Mesenchymal stem cell (in vitro differentiated cells and primary cell): ENCODE measurements around the gene RP9.

Experiments
- DNase-seq: peaks from one replicate; pipeline ENCODE4 v3.0.0-alpha.2; 2013
- H2AFZ ChIP-seq: one replicate; pipeline ENCODE4 v1.6.1; 2013; ENCODE audit warnings: low read depth, mild to moderate bottlenecking, control low read depth, inconsistent platforms, low read length, moderate library complexity
- H2AK5ac ChIP-seq: 2 replicates; pipeline ENCODE4 v1.6.1; 2013; ENCODE audit warnings: low read length, moderate library complexity, mild to moderate bottlenecking, inconsistent platforms; ENCODE audit not compliant: severe bottlenecking
- H2BK120ac ChIP-seq: one replicate; pipeline ENCODE4 v1.6.1; 2013; ENCODE audit warnings: low read depth, mild to moderate bottlenecking, inconsistent platforms, low read length, moderate library complexity
- H2BK12ac ChIP-seq, 2 experiments: one replicate each; pipeline ENCODE4 v1.6.1; 2013; ENCODE audit warnings: inconsistent platforms in 2 of 2, low read length in 2 of 2, mild to moderate bottlenecking in 2 of 2, moderate library complexity in 2 of 2, control low read depth in 1 of 2
- H2BK15ac ChIP-seq: one replicate; pipeline ENCODE4 v1.6.1; 2013; ENCODE audit warnings: mild to moderate bottlenecking, low read depth, inconsistent platforms; ENCODE audit not compliant: poor library complexity, severe bottlenecking
- H2BK5ac ChIP-seq: 2 replicates; pipeline ENCODE4 v1.6.1; 2013; ENCODE audit warnings: low read depth, mild to moderate bottlenecking, low read length, control low read depth, inconsistent platforms; ENCODE audit not compliant: poor library complexity, severe bottlenecking
- H3K14ac ChIP-seq, 2 experiments: one replicate each; pipeline ENCODE4 v1.6.1; 2013; ENCODE audit warnings: inconsistent platforms in 2 of 2, low read length in 2 of 2, control low read depth in 1 of 2, mild to moderate bottlenecking in 1 of 2, moderate library complexity in 1 of 2
- H3K18ac ChIP-seq, 2 experiments: one replicate each; pipeline ENCODE4 v1.6.1; 2013; ENCODE audit warnings: inconsistent platforms in 2 of 2, low read length in 2 of 2, control low read depth in 1 of 2, low read depth in 1 of 2, mild to moderate bottlenecking in 1 of 2
- H3K23ac ChIP-seq, 2 experiments: one replicate each; pipeline ENCODE4 v1.6.1; 2013; ENCODE audit warnings: inconsistent platforms in 2 of 2, low read length in 2 of 2, mild to moderate bottlenecking in 2 of 2, moderate library complexity in 2 of 2, control low read depth in 1 of 2
- H3K27ac ChIP-seq: 2 replicates; pipeline ENCODE4 v1.5.1; 2013; ENCODE audit warnings: mild to moderate bottlenecking, moderate library complexity, low read length, control low read depth, inconsistent platforms; ENCODE audit not compliant: poor library complexity, severe bottlenecking
- H3K27me3 ChIP-seq, 2 experiments: 2 replicates each; pipeline versions ENCODE4 v1.6.1 to v1.7.0; 2013; ENCODE audit warnings: low read length in 2 of 2, mild to moderate bottlenecking in 2 of 2, moderate library complexity in 2 of 2, control low read depth in 1 of 2, inconsistent platforms in 1 of 2; ENCODE audit not compliant: control insufficient read depth in 1 of 2, insufficient read depth in 1 of 2
- H3K36me3 ChIP-seq, 2 experiments: 2 replicates each; pipeline versions ENCODE4 v1.6.1 to v1.7.0; 2013; ENCODE audit warnings: low read length in 2 of 2, control low read depth in 1 of 2, inconsistent platforms in 1 of 2, low read depth in 1 of 2, mild to moderate bottlenecking in 1 of 2; ENCODE audit not compliant: insufficient read depth in 2 of 2, control insufficient read depth in 1 of 2
- H3K4ac ChIP-seq, 2 experiments: one replicate each; pipeline ENCODE4 v1.6.1; 2013; ENCODE audit warnings: inconsistent platforms in 2 of 2, low read length in 2 of 2, mild to moderate bottlenecking in 2 of 2, moderate library complexity in 2 of 2, control low read depth in 1 of 2, low read depth in 1 of 2
- H3K4me1 ChIP-seq: 2 replicates; pipeline ENCODE4 v1.6.1; 2013; ENCODE audit warnings: low read depth, low read length, control low read depth; ENCODE audit not compliant: control insufficient read depth, insufficient read depth
- H3K4me2 ChIP-seq: 2 replicates; pipeline ENCODE4 v1.6.1; 2013; ENCODE audit warnings: low read length, mild to moderate bottlenecking, inconsistent platforms; ENCODE audit not compliant: poor library complexity, severe bottlenecking
- H3K4me3 ChIP-seq, 2 experiments: 2 replicates each; pipeline versions ENCODE4 v1.5.1 to v1.7.0; 2013; ENCODE audit warnings: low read length in 2 of 2, mild to moderate bottlenecking in 2 of 2, control low read depth in 1 of 2, low read depth in 1 of 2; ENCODE audit not compliant: insufficient read depth in 1 of 2
- H3K79me1 ChIP-seq: replicated peaks from 2 replicates; pipeline ENCODE4 v1.6.1; 2013; ENCODE audit warnings: mild to moderate bottlenecking, control low read depth, low read length, inconsistent platforms; ENCODE audit not compliant: poor library complexity, severe bottlenecking
- H3K9ac ChIP-seq: 2 replicates; pipeline ENCODE4 v1.7.0; 2013; ENCODE audit warnings: mild to moderate bottlenecking, low read length, moderate library complexity
- H3K9me3 ChIP-seq: 2 replicates; pipeline ENCODE4 v1.7.0; 2013; ENCODE audit warnings: mild to moderate bottlenecking, low read length; ENCODE audit not compliant: control insufficient read depth
- H4K8ac ChIP-seq: one replicate; pipeline ENCODE4 v1.6.1; 2013; ENCODE audit warnings: inconsistent platforms, mild to moderate bottlenecking, low read length, moderate library complexity
- H4K91ac ChIP-seq: one replicate; pipeline ENCODE4 v1.6.1; 2013; ENCODE audit warnings: mild to moderate bottlenecking, low read length, inconsistent platforms
- WGBS: methylation state at CpG from one replicate; pipeline ENCODE4 v1.1.7; 2013; ENCODE audit warnings: mixed read lengths; 5-methylcytosine and 5-hydroxymethylcytosine counted together

The RP9 gene

GRCh38 chr7:33053721-33054120 is 55.5 kb downstream of the RP9 start:
- no peak for DNase-seq
- Histone ChIP-seq H2BK5ac (no peak overlapping the region), H3K23ac (no peak overlapping the region), H3K4me2 (no peak overlapping the region), H3K14ac (no peak overlapping the region), H3K9me3 (no peaks in the 10 kb centered on the region), H2AK5ac (no peak overlapping the region), H3K4me3 (no peak overlapping the region), H3K79me1 (peaks cover 1% of the 10 kb centered on the region), H3K36me3 (no peaks in the 10 kb centered on the region), H4K8ac (no peak overlapping the region), H4K91ac (no peak overlapping the region), H3K18ac (no peak overlapping the region), H3K9ac (no peak overlapping the region), H2AFZ (no peak overlapping the region), H2BK12ac (no peak overlapping the region), H3K27me3 (no peaks in the 10 kb centered on the region), H2BK15ac (no peak overlapping the region), H3K4ac (no peak overlapping the region), H2BK120ac (no peak overlapping the region), H3K4me1 (peaks cover 6% of the 10 kb centered on the region), H3K27ac (no peak overlapping the region)
- 92% methylated on average over 1 of the region's 1 CpG for WGBS

GRCh38 chr7:33050535-33051318 is 58.5 kb downstream of the RP9 start:
- H2BK5ac ChIP-seq, result no peak overlapping the region
- H3K9me3 ChIP-seq, result no peaks in the 10 kb centered on the region
- no peak overlapping the region for H2AK5ac ChIP-seq
- H3K18ac ChIP-seq, result no peak overlapping the region
- H3K4me3 ChIP-seq, result no peak overlapping the region
- H3K14ac ChIP-seq, result no peak overlapping the region
- peak; percentile 65 for DNase-seq
- H3K4me1 ChIP-seq, result peaks cover 7% of the 10 kb centered on the region
- H3K4me2 ChIP-seq, result no peak overlapping the region
- H2BK120ac ChIP-seq, result no peak overlapping the region
- no peak overlapping the region for H3K23ac ChIP-seq
- WGBS, result 67% methylated on average over 1 of the region's 1 CpG
- H3K9ac ChIP-seq, result peak overlapping the region; percentile 17
- no peak overlapping the region for H3K4ac ChIP-seq
- H3K27ac ChIP-seq, result no peak overlapping the region
- H3K79me1 ChIP-seq, result peaks cover 11% of the 10 kb centered on the region
- H2BK12ac ChIP-seq, result no peak overlapping the region
- no peak overlapping the region for H2AFZ ChIP-seq
- no peak overlapping the region for H2BK15ac ChIP-seq
- H3K36me3 ChIP-seq, result no peaks in the 10 kb centered on the region
- no peaks in the 10 kb centered on the region for H3K27me3 ChIP-seq
- H4K91ac ChIP-seq, result no peak overlapping the region
- no peak overlapping the region for H4K8ac ChIP-seq

DNA sequence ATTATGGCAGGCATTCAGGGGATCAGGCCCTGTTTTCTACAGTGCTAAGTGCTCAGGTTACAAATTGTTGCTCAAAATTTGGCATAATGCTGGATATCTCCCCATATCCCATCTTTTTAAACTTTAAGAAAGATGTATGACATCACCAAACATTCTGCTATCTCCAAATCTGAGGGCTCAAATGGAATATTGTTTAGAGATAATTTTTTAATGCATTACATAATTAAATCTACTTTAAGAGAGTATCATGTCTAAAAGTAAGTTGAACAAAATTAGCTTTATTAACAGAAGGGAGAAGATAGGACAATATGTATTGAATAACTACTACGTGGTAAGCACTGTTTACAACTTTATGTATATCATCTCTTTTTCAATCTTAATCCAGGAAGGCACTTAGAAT is 60.5 kb downstream of the RP9 start:
- Histone ChIP-seq H3K27me3 (no peaks in the 10 kb centered on the region), H3K14ac (no peak overlapping the region), H3K27ac (no peak overlapping the region), H2AK5ac (no peak overlapping the region), H3K18ac (no peak overlapping the region), H3K9ac (no peak overlapping the region), H3K4me1 (peaks cover 1% of the 10 kb centered on the region), H2AFZ (no peak overlapping the region), H2BK120ac (no peak overlapping the region), H3K4me3 (no peak overlapping the region), H2BK12ac (no peak overlapping the region), H3K4me2 (no peak overlapping the region), H3K23ac (no peak overlapping the region), H3K36me3 (no peaks in the 10 kb centered on the region), H4K91ac (no peak overlapping the region), H4K8ac (no peak overlapping the region), H3K4ac (no peak overlapping the region), H3K79me1 (peaks cover 11% of the 10 kb centered on the region), H3K9me3 (no peaks in the 10 kb centered on the region), H2BK5ac (no peak overlapping the region), H2BK15ac (no peak overlapping the region)
- DNase-seq, result no peak
- WGBS, result no CpG with 5 or more reads among the region's 1 CpG

DNA sequence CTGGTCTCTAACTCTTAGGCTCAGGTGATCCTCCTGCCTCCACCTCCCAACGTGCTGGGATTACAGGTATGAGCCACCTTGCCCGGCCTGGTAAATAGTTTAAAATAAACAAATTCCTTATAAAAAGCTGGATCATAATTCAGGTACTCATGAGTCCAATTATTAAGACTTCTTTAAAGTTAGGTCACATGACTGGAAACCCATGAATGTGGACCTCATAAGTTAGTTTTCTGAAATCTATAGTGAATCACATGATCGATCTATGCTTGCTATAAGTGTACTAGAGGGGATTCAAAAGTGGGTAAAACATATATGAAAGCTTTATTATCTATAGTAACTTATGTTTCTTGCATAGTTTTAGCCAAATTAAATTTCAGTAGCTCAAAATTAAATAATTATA is 60.9 kb downstream of the RP9 start:
- H3K18ac ChIP-seq, result no peak overlapping the region
- H3K4ac ChIP-seq, result no peak overlapping the region
- H3K9ac ChIP-seq, result no peak overlapping the region
- no peaks in the 10 kb centered on the region for H3K27me3 ChIP-seq
- no peak overlapping the region for H2BK5ac ChIP-seq
- H2AFZ ChIP-seq, result no peak overlapping the region
- no peak overlapping the region for H3K27ac ChIP-seq
- no peak overlapping the region for H4K91ac ChIP-seq
- WGBS, result no CpG with 5 or more reads among the region's 3 CpGs
- no peak overlapping the region for H2AK5ac ChIP-seq
- no peak overlapping the region for H3K4me2 ChIP-seq
- no peak overlapping the region for H3K14ac ChIP-seq
- peaks cover 13% of the 10 kb centered on the region for H3K79me1 ChIP-seq
- no peak for DNase-seq
- no peaks in the 10 kb centered on the region for H3K9me3 ChIP-seq
- no peak overlapping the region for H2BK12ac ChIP-seq
- peaks cover 1% of the 10 kb centered on the region for H3K4me1 ChIP-seq
- H2BK15ac ChIP-seq, result no peak overlapping the region
- no peaks in the 10 kb centered on the region for H3K36me3 ChIP-seq
- no peak overlapping the region for H4K8ac ChIP-seq
- no peak overlapping the region for H3K23ac ChIP-seq
- H2BK120ac ChIP-seq, result no peak overlapping the region
- no peak overlapping the region for H3K4me3 ChIP-seq
